Neural cell (in vitro differentiated cells): ENCODE results near the gene TLE2. TPM values are rescaled to one million over a fixed set of nuclear protein-coding genes. Genes with fewer than 3 reads are reported as not detected.
"Not testable (repeated sequence)": the region's sequence is repeated elsewhere in the genome, so short reads cannot be mapped to it uniquely, and the experiment has no call there.

Experiments
- H2AFZ ChIP-seq: fragments of 200-600, 300-800 bp; sonication (generic), shearing (Covaris generic); 2 replicates; pipeline ENCODE4 v1.6.0; 2014; ENCODE audit warnings: low read depth, mild to moderate bottlenecking, antibody characterized with exemption, low read length, moderate library complexity
- H3F3A ChIP-seq: fragments of 200-600 bp; shearing (Covaris generic); 2 replicates; pipeline ENCODE4 v1.6.1; 2016; ENCODE audit warnings: mild to moderate bottlenecking, moderate library complexity, mixed read lengths, antibody characterized with exemption, low read length; ENCODE audit not compliant: insufficient read depth, poor library complexity, severe bottlenecking
- H3K27ac ChIP-seq: fragments of 200-600, 300-800 bp; sonication (generic), shearing (Covaris generic); 2 replicates; pipeline ENCODE4 v1.5.1; 2014; ENCODE audit warnings: mild to moderate bottlenecking, low read length, moderate library complexity
- H3K27me3 ChIP-seq: fragments of 300-800, 200-600 bp; sonication (generic), shearing (Covaris generic); 2 replicates; pipeline ENCODE4 v1.6.0; 2014; ENCODE audit warnings: mild to moderate bottlenecking, low read depth, low read length, moderate library complexity; ENCODE audit not compliant: insufficient read depth
- H3K36me3 ChIP-seq: fragments of 300-800, 200-600 bp; sonication (generic), shearing (Covaris generic); 2 replicates; pipeline ENCODE4 v1.5.1; 2014; ENCODE audit warnings: mild to moderate bottlenecking, antibody characterized with exemption, low read length, moderate library complexity; ENCODE audit not compliant: insufficient read depth
- H3K4me2 ChIP-seq: fragments of 300-800, 200-600 bp; sonication (generic), shearing (Covaris generic); 2 replicates; pipeline ENCODE4 v1.6.0; 2014; ENCODE audit warnings: mild to moderate bottlenecking, low read length
- H3K4me3 ChIP-seq: fragments of 300-800, 200-600 bp; sonication (generic), shearing (Covaris generic); 2 replicates; pipeline ENCODE4 v1.5.1; 2014; ENCODE audit warnings: mild to moderate bottlenecking, low read length, moderate library complexity
- H3K79me2 ChIP-seq: fragments of 200-600 bp; shearing (Covaris generic); replicated peaks from 2 replicates; pipeline ENCODE4 v1.6.0; 2014; ENCODE audit warnings: mild to moderate bottlenecking, low read length, moderate library complexity; ENCODE audit not compliant: insufficient read depth
- H3K9ac ChIP-seq: fragments of 300-800, 200-600 bp; sonication (generic), shearing (Covaris generic); 2 replicates; pipeline ENCODE4 v1.6.1; 2016; ENCODE audit warnings: mild to moderate bottlenecking, low read length, mixed read lengths
- H3K9me2 ChIP-seq: fragments of 200-600 bp; shearing (Covaris generic); 2 replicates; pipeline ENCODE4 v1.6.1; 2016; ENCODE audit warnings: mild to moderate bottlenecking, low read length, mixed read lengths; ENCODE audit not compliant: insufficient read depth
- H3K9me3 ChIP-seq: fragments of 200-600, 300-800 bp; sonication (generic), shearing (Covaris generic); 2 replicates; pipeline ENCODE4 v1.6.1; 2016; ENCODE audit warnings: mild to moderate bottlenecking, mixed run types, low read length, moderate library complexity, mixed read lengths
- H4K20me1 ChIP-seq: fragments of 200-600 bp; shearing (Covaris generic); 2 replicates; pipeline ENCODE4 v1.6.1; 2016; ENCODE audit warnings: mild to moderate bottlenecking, mixed run types; ENCODE audit not compliant: insufficient read depth
- CTCF ChIP-seq: fragments of 450-650 bp; IDR thresholded peaks from 2 replicates; pipeline ENCODE4 v1.5.1; 2014; ENCODE audit warnings: antibody characterized with exemption, mild to moderate bottlenecking, moderate library complexity; ENCODE audit not compliant: poor library complexity, severe bottlenecking
- EP300 ChIP-seq: fragments of 450-650 bp; conservative IDR thresholded peaks from 2 replicates; pipeline ENCODE4 v1.6.1; 2014; ENCODE audit warnings: antibody characterized with exemption, mild to moderate bottlenecking, moderate library complexity; ENCODE audit not compliant: poor library complexity, severe bottlenecking
- EZH2 ChIP-seq: fragments of 200-600, 300-800 bp; shearing (Covaris generic), sonication (generic); IDR thresholded peaks from 2 replicates; pipeline ENCODE4 v1.6.1; 2014; ENCODE audit warnings: antibody characterized with exemption, low read length, borderline replicate concordance, mild to moderate bottlenecking; ENCODE audit not compliant: insufficient read depth, poor library complexity, severe bottlenecking
- MXI1 ChIP-seq: fragments of 450-650 bp; conservative IDR thresholded peaks from 2 replicates; pipeline ENCODE4 v1.6.1; 2014; ENCODE audit warnings: antibody characterized with exemption, mild to moderate bottlenecking; ENCODE audit not compliant: poor library complexity, severe bottlenecking
- POLR2AphosphoS5 ChIP-seq: IDR thresholded peaks from 2 replicates; pipeline ENCODE4 v1.6.1; 2012
- RAD21 ChIP-seq: fragments of 450-650 bp; conservative IDR thresholded peaks from 2 replicates; pipeline ENCODE4 v1.6.1; 2014; ENCODE audit warnings: antibody characterized with exemption, mild to moderate bottlenecking, moderate library complexity
- SMC3 ChIP-seq: fragments of 450-650 bp; conservative IDR thresholded peaks from 2 replicates; pipeline ENCODE4 v1.6.1; 2014; ENCODE audit warnings: antibody characterized with exemption, mild to moderate bottlenecking, moderate library complexity; ENCODE audit not compliant: poor library complexity
- TAF1 ChIP-seq: IDR thresholded peaks from 2 replicates; pipeline ENCODE4 v1.6.1; 2012; ENCODE audit warnings: low read depth
- polyA plus RNA-seq: library from polyadenylated mRNA; depleted of rRNA; stranded (reverse); fragments of >200 nt; gene quantifications from 2 replicates; pipeline ENCODE4 v1.2.3, GENCODE V29; 2014
- TF ChIP-seq, protein P1 (sequence below): IDR thresholded peaks from 2 replicates; pipeline ENCODE4 v1.6.1; 2012; ENCODE audit warnings: borderline replicate concordance

Gene TLE2
- polyA plus RNA-seq, 1 donor from 2014 or later = 7.0 TPM

DNA sequence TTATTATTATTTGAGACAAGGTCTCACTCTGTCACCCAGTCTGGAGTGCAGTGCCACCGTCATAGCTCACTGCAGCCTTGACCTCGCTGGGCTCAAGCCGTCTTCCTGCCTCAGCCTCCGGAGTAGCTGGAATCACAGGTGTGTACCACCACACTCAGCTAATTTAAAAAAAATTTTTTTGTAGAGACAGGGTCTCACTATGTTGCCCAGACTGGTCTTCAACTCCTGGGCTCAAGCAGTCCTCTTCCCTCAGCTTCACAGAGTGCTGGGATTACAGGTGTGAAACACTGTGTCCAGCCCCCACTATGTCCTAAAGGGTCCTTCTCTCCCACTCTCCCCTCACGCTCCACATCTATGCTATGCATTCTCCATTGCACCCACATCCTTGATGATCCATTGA, 9.1 kb upstream of the TLE2 start:
- peaks cover 66% of the 10 kb centered on the region for H3K27me3 ChIP-seq
- no peaks in the 10 kb centered on the region for H3K79me2 ChIP-seq
- H3K36me3 ChIP-seq = no peaks in the 10 kb centered on the region
- no peaks in the 10 kb centered on the region for H3K9me3 ChIP-seq
- no peaks in the 10 kb centered on the region for H3K9me2 ChIP-seq
- H3K27ac ChIP-seq = no peak overlapping the region
- no peaks in the 10 kb centered on the region for H3F3A ChIP-seq
- no peak overlapping the region for H3K9ac ChIP-seq
- no peak overlapping the region for H3K4me2 ChIP-seq
- H3K4me3 ChIP-seq = no peak overlapping the region
- TF ChIP-seq SMC3 = no peak
- TF ChIP-seq, protein P1, sequence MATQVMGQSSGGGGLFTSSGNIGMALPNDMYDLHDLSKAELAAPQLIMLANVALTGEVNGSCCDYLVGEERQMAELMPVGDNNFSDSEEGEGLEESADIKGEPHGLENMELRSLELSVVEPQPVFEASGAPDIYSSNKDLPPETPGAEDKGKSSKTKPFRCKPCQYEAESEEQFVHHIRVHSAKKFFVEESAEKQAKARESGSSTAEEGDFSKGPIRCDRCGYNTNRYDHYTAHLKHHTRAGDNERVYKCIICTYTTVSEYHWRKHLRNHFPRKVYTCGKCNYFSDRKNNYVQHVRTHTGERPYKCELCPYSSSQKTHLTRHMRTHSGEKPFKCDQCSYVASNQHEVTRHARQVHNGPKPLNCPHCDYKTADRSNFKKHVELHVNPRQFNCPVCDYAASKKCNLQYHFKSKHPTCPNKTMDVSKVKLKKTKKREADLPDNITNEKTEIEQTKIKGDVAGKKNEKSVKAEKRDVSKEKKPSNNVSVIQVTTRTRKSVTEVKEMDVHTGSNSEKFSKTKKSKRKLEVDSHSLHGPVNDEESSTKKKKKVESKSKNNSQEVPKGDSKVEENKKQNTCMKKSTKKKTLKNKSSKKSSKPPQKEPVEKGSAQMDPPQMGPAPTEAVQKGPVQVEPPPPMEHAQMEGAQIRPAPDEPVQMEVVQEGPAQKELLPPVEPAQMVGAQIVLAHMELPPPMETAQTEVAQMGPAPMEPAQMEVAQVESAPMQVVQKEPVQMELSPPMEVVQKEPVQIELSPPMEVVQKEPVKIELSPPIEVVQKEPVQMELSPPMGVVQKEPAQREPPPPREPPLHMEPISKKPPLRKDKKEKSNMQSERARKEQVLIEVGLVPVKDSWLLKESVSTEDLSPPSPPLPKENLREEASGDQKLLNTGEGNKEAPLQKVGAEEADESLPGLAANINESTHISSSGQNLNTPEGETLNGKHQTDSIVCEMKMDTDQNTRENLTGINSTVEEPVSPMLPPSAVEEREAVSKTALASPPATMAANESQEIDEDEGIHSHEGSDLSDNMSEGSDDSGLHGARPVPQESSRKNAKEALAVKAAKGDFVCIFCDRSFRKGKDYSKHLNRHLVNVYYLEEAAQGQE = no peak
- TF ChIP-seq MXI1 = no peak
- TF ChIP-seq EZH2 = no peak
- no peak for TF ChIP-seq CTCF
- TF ChIP-seq RAD21 = no peak
- no peak for TF ChIP-seq POLR2AphosphoS5
- TF ChIP-seq TAF1 = no peak
- no peak for TF ChIP-seq EP300
- H4K20me1 ChIP-seq = no peaks in the 10 kb centered on the region
- no peak overlapping the region for H2AFZ ChIP-seq

DNA sequence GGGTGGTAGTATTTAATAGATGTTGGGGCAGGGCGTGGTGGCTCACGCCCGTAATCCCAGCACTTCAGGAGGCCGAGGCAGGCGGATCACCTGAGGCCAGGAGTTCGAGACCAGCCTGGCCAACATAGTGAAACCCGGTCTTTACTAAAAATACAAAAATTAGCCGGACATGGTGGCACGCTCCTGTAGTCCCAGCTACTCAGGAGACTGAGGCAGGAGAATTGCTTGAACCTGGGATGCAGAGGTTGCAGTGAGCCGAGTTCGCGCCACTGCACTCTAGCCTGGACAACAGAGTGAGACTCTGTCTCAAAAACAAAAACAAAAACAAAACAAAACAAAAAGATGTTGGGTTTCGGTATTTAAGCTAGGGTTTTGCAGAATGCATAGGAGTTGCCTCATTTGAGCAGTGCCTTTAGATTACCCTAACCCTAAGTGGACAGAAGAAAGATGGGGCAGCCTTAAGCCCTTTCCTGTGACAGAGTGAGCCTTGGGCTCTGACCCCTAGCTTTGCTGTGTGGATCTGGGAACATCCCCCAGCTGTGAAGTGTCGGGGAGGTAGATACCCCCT, 8.0 kb upstream of the TLE2 start:
- H3K27me3 ChIP-seq = peaks cover 64% of the 10 kb centered on the region
- not testable (repeated sequence) for H3K79me2 ChIP-seq, H2AFZ ChIP-seq, H3K9ac ChIP-seq, H3K36me3 ChIP-seq, H3K4me3 ChIP-seq, H3K4me2 ChIP-seq, H3K9me3 ChIP-seq, H3K27ac ChIP-seq, H4K20me1 ChIP-seq, H3F3A ChIP-seq, H3K9me2 ChIP-seq
